K562 (cell line): ENCODE measurements around the gene GFOD1. TPM values are rescaled to one million over a fixed set of nuclear protein-coding genes. Genes with fewer than 3 reads are reported as not detected.

ENCODE experiments used
- ATAC-seq: fragments of 200-7000 bp; cut with Tn5 transposase; 3 replicates; pipeline ENCODE4 v1.9.1; 2020; ENCODE audit warnings: moderate library complexity
- BruUV-seq: library from RNA; stranded (reverse); fragments of 400-500 nt; replicated peaks from 2 replicates; lab custom pipeline; 2021; lab: Mats Ljungman, UMichigan
- CTCF ChIA-PET: fragments of 300-600 bp; formaldehyde crosslinking; extraction: SDS; loops from one replicate; lab custom pipeline; 2021; ENCODE audit warnings: low intra/inter-chr PET ratio; lab: Yijun Ruan, JAX
- POLR2A ChIA-PET: fragments of 300-600, 350-650 bp; sonication (Branson Sonifier 250); formaldehyde crosslinking; extraction: SDS; loops from one replicate; lab custom pipeline; 2021; ENCODE audit warnings: antibody characterized with exemption, inconsistent platforms; lab: Yijun Ruan, JAX
- DNase-seq, 4 experiments: peaks; one replicate each; pipeline versions ENCODE4 v3.0.0 to v3.0.0-alpha.2; 2011 to 2018; ENCODE audit warnings: low spot score in 3 of 4, mixed read lengths in 3 of 4; ENCODE audit errors: extremely low read depth in 1 of 4
- FAIRE-seq: peaks from 2 replicates; lab custom pipeline; 2011; peaks lifted over from hg19 to GRCh38; lab: Jason Lieb, UNC
- H2AFZ ChIP-seq: 2 replicates; pipeline ENCODE4 v1.6.0; 2011; ENCODE audit warnings: low read depth, low read length, control low read depth, inconsistent platforms
- H3K27ac ChIP-seq: fragments of 200-600 bp; 3 replicates; pipeline ENCODE4 v1.8.0; 2011; ENCODE audit warnings: low read depth, mild to moderate bottlenecking, control low read depth, inconsistent platforms, low read length, moderate library complexity, mixed read lengths; ENCODE audit errors: extremely low read depth
- H3K27me3 ChIP-seq, 2 experiments: fragments of 300-600 bp in 1 of 2; 2 replicates in 1 of 2; 3 replicates in 1 of 2; pipeline versions ENCODE4 v1.6.0 to v1.8.0; 2011; ENCODE audit warnings: inconsistent platforms in 2 of 2, low read length in 2 of 2, mild to moderate bottlenecking in 1 of 2, mixed read lengths in 1 of 2, moderate library complexity in 1 of 2; ENCODE audit not compliant: control insufficient read depth in 2 of 2, insufficient read depth in 2 of 2
- H3K36me3 ChIP-seq: fragments of 300-600 bp; 3 replicates; pipeline ENCODE4 v1.8.0; 2011; ENCODE audit warnings: mild to moderate bottlenecking, low read length, inconsistent platforms; ENCODE audit not compliant: control insufficient read depth, insufficient read depth
- H3K4me1 ChIP-seq, 2 experiments: fragments of 200-600 bp in 1 of 2; replicated peaks in 1 of 2; 2 replicates in 1 of 2; 3 replicates in 1 of 2; pipeline versions ENCODE4 v1.5.1 to v1.8.0; 2011; ENCODE audit warnings: inconsistent platforms in 2 of 2, low read length in 2 of 2, mild to moderate bottlenecking in 1 of 2, mixed read lengths in 1 of 2, moderate library complexity in 1 of 2; ENCODE audit not compliant: control insufficient read depth in 2 of 2, insufficient read depth in 2 of 2
- H3K4me2 ChIP-seq: 2 replicates; pipeline ENCODE4 v1.6.1; 2011; ENCODE audit warnings: low read length, control low read depth, inconsistent platforms, mixed read lengths; ENCODE audit not compliant: insufficient read depth
- H3K4me3 ChIP-seq: fragments of 200-600 bp; sonication (generic), shearing (Covaris generic); 2 replicates; pipeline ENCODE4 v1.5.1; 2016; ENCODE audit warnings: control low read depth, inconsistent platforms
- H3K79me2 ChIP-seq: fragments of 200-600 bp; 3 replicates; pipeline ENCODE4 v1.8.0; 2011; ENCODE audit warnings: low read length, inconsistent platforms; ENCODE audit not compliant: control insufficient read depth, insufficient read depth
- H3K9ac ChIP-seq, 2 experiments: 2 replicates each; pipeline versions ENCODE4 v1.6.0 to v1.6.1; 2011; ENCODE audit warnings: low read depth in 2 of 2, low read length in 2 of 2, control low read depth in 1 of 2, inconsistent platforms in 1 of 2, mild to moderate bottlenecking in 1 of 2, mixed read lengths in 1 of 2; ENCODE audit not compliant: insufficient read depth in 1 of 2
- H3K9me1 ChIP-seq: one replicate; pipeline ENCODE4 v1.6.0; 2011; ENCODE audit warnings: inconsistent platforms, mild to moderate bottlenecking, low read length, moderate library complexity; ENCODE audit not compliant: control insufficient read depth, insufficient read depth
- H3K9me3 ChIP-seq: replicated peaks from 2 replicates; pipeline ENCODE4 v1.5.1; 2011; ENCODE audit warnings: low read depth, low read length, inconsistent platforms; ENCODE audit not compliant: control insufficient read depth, insufficient read depth
- H4K20me1 ChIP-seq: replicated peaks from 2 replicates; pipeline ENCODE4 v1.6.1; 2011; ENCODE audit warnings: low read length, inconsistent platforms, mixed read lengths; ENCODE audit not compliant: control insufficient read depth, insufficient read depth
- FUS ChIP-seq: fragments of 200-400 bp; formaldehyde crosslinking; optimal IDR thresholded peaks from 2 replicates; pipeline ENCODE3; 2017; ENCODE audit warnings: low read depth, low read length
- POU5F1 ChIP-seq: fragments of 150-350 bp; IDR thresholded peaks from 2 replicates; pipeline ENCODE4 v1.6.1; 2014; ENCODE audit warnings: borderline replicate concordance, low read length, low read depth, mild to moderate bottlenecking; ENCODE audit not compliant: partially characterized antibody
- RBM39 ChIP-seq: fragments of 200-400 bp; formaldehyde crosslinking; optimal IDR thresholded peaks from 2 replicates; pipeline ENCODE3; 2018; ENCODE audit warnings: low read depth, low read length
- SIN3B ChIP-seq: fragments of 450-650 bp; IDR thresholded peaks from 2 replicates; pipeline ENCODE4 v1.6.1; 2017; ENCODE audit warnings: low read depth, mild to moderate bottlenecking, moderate library complexity
- STAT5B ChIP-seq: fragments of 250-450 bp; sonication (Bioruptor Pico); IDR thresholded peaks from 2 replicates; pipeline ENCODE4 v1.8.0; 2021; ENCODE audit warnings: mild to moderate bottlenecking, inconsistent platforms
- XRCC5 ChIP-seq: fragments of 200-400 bp; formaldehyde crosslinking; IDR thresholded peaks from 2 replicates; pipeline ENCODE4 v1.6.1; 2017; ENCODE audit warnings: low read depth, mild to moderate bottlenecking, low read length
- ZC3H8 ChIP-seq: fragments of 450-650 bp; IDR thresholded peaks from 2 replicates; pipeline ENCODE4 v1.6.1; 2017
- ZFX ChIP-seq: sonication (generic); formaldehyde crosslinking; IDR thresholded peaks from 2 replicates; pipeline ENCODE4 v1.8.0; 2022; ENCODE audit warnings: mild to moderate bottlenecking, missing genetic modification reagents, moderate library complexity
- ZNF143 ChIP-seq: sonication (generic); formaldehyde crosslinking; IDR thresholded peaks from 2 replicates; pipeline ENCODE4 v1.9.0; 2022; ENCODE audit warnings: mild to moderate bottlenecking, missing genetic modification reagents
- ZNF232 ChIP-seq: sonication (generic); formaldehyde crosslinking; IDR thresholded peaks from 2 replicates; pipeline ENCODE4 v1.8.0; 2022; ENCODE audit warnings: mild to moderate bottlenecking, missing genetic modification reagents
- ZNF277 ChIP-seq: fragments of 250-450 bp; sonication (Bioruptor Pico); IDR thresholded peaks from 2 replicates; pipeline ENCODE4 v1.8.0; 2022; ENCODE audit warnings: inconsistent platforms, mild to moderate bottlenecking, moderate library complexity, borderline replicate concordance
- ZNF436 ChIP-seq: fragments of 250-450, 450-650 bp; sonication (Bioruptor Pico); formaldehyde crosslinking; IDR thresholded peaks from 2 replicates; pipeline ENCODE4 v1.7.0; 2020; ENCODE audit warnings: mild to moderate bottlenecking
- WGBS: fragments of 100-300 bp; shearing (Covaris generic); methylation state at CpG from one replicate; pipeline ENCODE4 v1.1.6; 2016; ENCODE audit warnings: low coverage, mixed read lengths; ENCODE audit not compliant: insufficient coverage; ENCODE audit errors: missing lambda C conversion rate; 5-methylcytosine and 5-hydroxymethylcytosine counted together
- in situ Hi-C: fragments of 300-500 bp; cut with MboI; formaldehyde crosslinking; loops from 4 replicates; pipeline ENCODE4 v1.15.0; 2018; ENCODE audit warnings: inconsistent platforms, mixed read lengths
- intact Hi-C: fragments of 100-400 bp; cut with micrococcal nuclease; formaldehyde crosslinking; loops from 2 replicates; pipeline ENCODE4 v1.14.2; 2022
- polyA plus RNA-seq, 8 experiments: library from polyadenylated mRNA; depleted of rRNA in 4 of 8; stranded (reverse) in 5 of 8; unstranded in 3 of 8; fragments of >200 nt; fragmentation: Nextera tagmentation in 2 of 8; fragmentation: Illumina TruSeq in 1 of 8; extraction: Ambion mirVana in 2 of 8; extraction: Trizol in 1 of 8; gene quantifications; 2 replicates each; pipeline versions ENCODE4 v1.2.1 to v1.2.3, GENCODE V29; 2011 to 2014; ENCODE audit warnings: inconsistent platforms in 1 of 8, missing spikeins in 1 of 8
- total RNA-seq, 7 experiments: library from RNA; depleted of rRNA in 6 of 7; stranded (reverse); fragments of >200 nt in 6 of 7; fragmentation: Illumina TruSeq in 2 of 7; extraction: Trizol in 2 of 7; gene quantifications; 2 replicates each; pipeline versions ENCODE4 v1.2.1 to v1.2.3, GENCODE V29; 2011 to 2021; ENCODE audit warnings: low replicate concordance in 1 of 7
- TF ChIP-seq, protein P1 (sequence below): fragments of 250-450 bp; sonication (Bioruptor Pico); IDR thresholded peaks from 2 replicates; pipeline ENCODE4 v1.5.0; 2021; ENCODE audit warnings: mild to moderate bottlenecking, moderate library complexity
- TF ChIP-seq, protein P2 (sequence below): fragments of 250-450 bp; sonication (Bioruptor Pico); IDR thresholded peaks from 2 replicates; pipeline ENCODE4 v1.4.0; 2020; ENCODE audit warnings: mild to moderate bottlenecking
- TF ChIP-seq, protein P3 (sequence below): sonication (generic); formaldehyde crosslinking; IDR thresholded peaks from 2 replicates; pipeline ENCODE4 v1.8.0; 2022; ENCODE audit warnings: mild to moderate bottlenecking, low read depth, missing genetic modification reagents
- TF ChIP-seq, protein P4 (sequence below): fragments of 250-450 bp; sonication (Bioruptor Pico); IDR thresholded peaks from 2 replicates; pipeline ENCODE4 v1.8.0; 2022; ENCODE audit warnings: moderate library complexity, mild to moderate bottlenecking, inconsistent platforms

GFOD1 gene
- total and polyA plus RNA-seq, 9 of the 15 experiments (the other 6 are each of a cell fraction or from before 2014, with no cell fraction given) = 3.8 to 12.0 (median 8.2) TPM

DNA sequence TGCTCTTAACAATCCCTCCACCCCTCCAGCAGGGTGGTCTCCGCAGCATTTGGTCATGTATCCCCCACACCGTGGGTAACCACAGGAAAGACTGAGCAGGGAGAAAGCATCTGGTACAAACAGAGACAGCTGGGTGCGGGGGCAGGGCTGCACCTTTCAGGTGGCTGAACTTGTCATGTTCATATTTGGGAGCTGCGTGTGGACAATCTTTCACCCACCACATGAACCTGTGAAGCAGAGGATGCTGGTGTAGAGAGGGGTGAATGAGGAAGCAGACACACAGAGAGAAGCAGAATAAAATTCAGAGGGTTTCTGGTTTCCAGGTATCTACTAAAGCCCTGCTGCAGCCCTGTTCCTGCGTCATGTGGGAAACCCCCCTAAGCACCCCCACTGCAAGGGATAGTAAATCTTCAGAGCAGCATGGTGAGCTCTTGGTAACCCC lies 8.9 kb downstream of the GFOD1 start:
- no peak overlapping the region for H3K4me3 ChIP-seq
- no peak overlapping the region for H3K27ac ChIP-seq
- intact Hi-C loops (no loop called here), in situ Hi-C loops (no loop called here)
- H3K4me2 ChIP-seq = no peak overlapping the region
- H3K4me1 ChIP-seq = peaks cover 8 to 24% of the 10 kb centered on the region in 2 experiments
- no peak overlapping the region for H3K9ac ChIP-seq
- no peak overlapping the region for H2AFZ ChIP-seq
- H3K79me2 ChIP-seq = peaks cover 12% of the 10 kb centered on the region
- H3K9me1 ChIP-seq = no peaks in the 10 kb centered on the region
- H3K36me3 ChIP-seq = no peaks in the 10 kb centered on the region; the same call in 2 of the 3 replicates
- BruUV-seq = no TSS peak
- POLR2A ChIA-PET = interaction anchor here (0.6 to 1.5 kb wide), 2 partner anchors 11 to 150 kb away, joined by 3 read pairs; partner anchors contain the start of gene TBC1D7
- no peak for DNase-seq
- no peaks in the 10 kb centered on the region for H3K27me3 ChIP-seq
- no peaks in the 10 kb centered on the region for H3K9me3 ChIP-seq
- no peak for ATAC-seq
- WGBS = 69% methylated on average over 5 of the region's 5 CpGs
- H4K20me1 ChIP-seq = no peaks in the 10 kb centered on the region
- CTCF ChIA-PET = no interaction called here
- no peak for FAIRE-seq
- no peak for TF ChIP-seq ZC3H8
- TF ChIP-seq, protein P1, sequence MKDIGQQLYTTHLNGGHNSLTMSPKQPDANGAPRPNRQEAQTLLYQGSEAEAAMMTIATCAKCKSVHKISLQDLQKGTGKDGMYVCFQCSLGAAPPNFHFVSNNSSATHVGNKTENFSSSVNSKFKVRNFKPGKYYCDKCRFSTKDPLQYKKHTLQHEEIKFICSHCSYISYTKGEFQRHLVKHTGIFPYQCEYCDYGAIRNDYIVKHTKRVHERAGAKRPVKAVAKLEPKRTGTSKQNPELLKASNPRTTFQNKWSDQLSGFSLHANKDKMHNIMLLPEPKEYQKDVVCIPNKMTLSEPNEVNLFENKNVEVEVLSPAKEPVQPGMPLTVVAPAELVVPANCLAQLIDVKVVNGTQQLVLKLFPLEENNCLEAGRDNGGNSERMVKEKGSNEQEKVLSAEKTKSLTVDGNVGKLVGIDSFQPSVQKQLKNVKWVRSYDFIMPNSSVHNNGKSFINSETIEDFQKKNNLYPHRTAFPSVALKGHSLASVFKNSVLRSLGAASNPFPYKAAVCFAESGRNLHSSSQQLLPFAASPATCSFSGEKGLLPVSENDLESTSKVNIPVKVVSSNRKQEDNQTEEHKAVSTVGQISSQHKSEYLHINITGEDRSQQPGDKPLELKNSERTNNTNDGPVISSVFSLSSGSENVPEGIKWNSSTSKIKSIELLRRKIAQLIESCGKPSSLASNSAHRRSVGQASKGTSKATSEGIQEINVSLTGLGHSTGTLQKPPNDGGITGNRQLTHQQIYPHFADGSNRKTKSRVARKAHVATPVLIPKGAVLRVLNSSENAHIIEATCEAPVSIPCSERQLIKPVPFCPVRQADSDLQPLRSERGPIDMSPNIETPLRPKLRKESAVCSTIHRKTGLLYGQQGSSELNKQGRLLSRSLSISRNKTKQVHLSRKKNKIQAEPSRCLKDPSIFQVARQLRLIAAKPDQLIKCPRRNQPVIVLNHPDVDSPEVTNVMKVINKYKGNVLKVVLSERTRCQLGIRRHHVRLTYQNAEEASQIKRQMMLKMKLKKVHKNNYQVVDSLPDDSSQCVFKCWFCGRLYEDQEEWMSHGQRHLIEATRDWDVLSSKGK (CRISPR knock-in tag) = no peak
- TF ChIP-seq ZFX (CRISPR knock-in tag) = no peak
- no peak for TF ChIP-seq XRCC5
- TF ChIP-seq, protein P2, sequence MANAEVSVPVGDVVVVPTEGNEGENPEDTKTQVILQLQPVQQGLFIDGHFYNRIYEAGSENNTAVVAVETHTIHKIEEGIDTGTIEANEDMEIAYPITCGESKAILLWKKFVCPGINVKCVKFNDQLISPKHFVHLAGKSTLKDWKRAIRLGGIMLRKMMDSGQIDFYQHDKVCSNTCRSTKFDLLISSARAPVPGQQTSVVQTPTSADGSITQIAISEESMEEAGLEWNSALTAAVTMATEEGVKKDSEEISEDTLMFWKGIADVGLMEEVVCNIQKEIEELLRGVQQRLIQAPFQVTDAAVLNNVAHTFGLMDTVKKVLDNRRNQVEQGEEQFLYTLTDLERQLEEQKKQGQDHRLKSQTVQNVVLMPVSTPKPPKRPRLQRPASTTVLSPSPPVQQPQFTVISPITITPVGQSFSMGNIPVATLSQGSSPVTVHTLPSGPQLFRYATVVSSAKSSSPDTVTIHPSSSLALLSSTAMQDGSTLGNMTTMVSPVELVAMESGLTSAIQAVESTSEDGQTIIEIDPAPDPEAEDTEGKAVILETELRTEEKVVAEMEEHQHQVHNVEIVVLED = no peak
- no peak for TF ChIP-seq FUS
- TF ChIP-seq, protein P3, sequence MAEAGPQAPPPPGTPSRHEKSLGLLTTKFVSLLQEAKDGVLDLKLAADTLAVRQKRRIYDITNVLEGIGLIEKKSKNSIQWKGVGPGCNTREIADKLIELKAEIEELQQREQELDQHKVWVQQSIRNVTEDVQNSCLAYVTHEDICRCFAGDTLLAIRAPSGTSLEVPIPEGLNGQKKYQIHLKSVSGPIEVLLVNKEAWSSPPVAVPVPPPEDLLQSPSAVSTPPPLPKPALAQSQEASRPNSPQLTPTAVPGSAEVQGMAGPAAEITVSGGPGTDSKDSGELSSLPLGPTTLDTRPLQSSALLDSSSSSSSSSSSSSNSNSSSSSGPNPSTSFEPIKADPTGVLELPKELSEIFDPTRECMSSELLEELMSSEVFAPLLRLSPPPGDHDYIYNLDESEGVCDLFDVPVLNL (CRISPR knock-in tag) = no peak
- TF ChIP-seq, protein P4, sequence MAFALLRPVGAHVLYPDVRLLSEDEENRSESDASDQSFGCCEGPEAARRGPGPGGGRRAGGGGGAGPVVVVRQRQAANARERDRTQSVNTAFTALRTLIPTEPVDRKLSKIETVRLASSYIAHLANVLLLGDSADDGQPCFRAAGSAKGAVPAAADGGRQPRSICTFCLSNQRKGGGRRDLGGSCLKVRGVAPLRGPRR (CRISPR knock-in tag) = no peak
- TF ChIP-seq ZNF277 = no peak
- no peak for TF ChIP-seq ZNF436 (CRISPR knock-in tag)
- TF ChIP-seq ZNF232 (CRISPR knock-in tag) = no peak
- no peak for TF ChIP-seq ZNF143
- TF ChIP-seq STAT5B = no peak
- no peak for TF ChIP-seq RBM39
- TF ChIP-seq POU5F1 = no peak
- no peak for TF ChIP-seq SIN3B
